ENCODE results near the gene B3GNT5. TPM values are rescaled to one million over a fixed set of nuclear protein-coding genes. Genes with fewer than 3 reads are reported as not detected.

The B3GNT5 gene
- total RNA-seq, 4 donors from 2014 or later = 26.3 to 69.9 (median 29.3) TPM

GRCh38 chr3:183281126-183281797, 28.2 kb downstream of the B3GNT5 start:
- H3K27me3 ChIP-seq = no peaks in the 10 kb centered on the region
- H3K36me3 ChIP-seq = no peaks in the 10 kb centered on the region
- no peak for DNase-seq
- H3K4me3 ChIP-seq = no peak overlapping the region
- H3K4me1 ChIP-seq = peaks cover 16 to 43% (median 17%) of the 10 kb centered on the region in 3 donors
- TF ChIP-seq POLR2A (IDR thresholded peaks at IDR 0.05) (no peak), CTCF (IDR thresholded peaks at IDR 0.05) (no peak)
- no peak overlapping the region for H3K27ac ChIP-seq
- 76 to 83% methylated on average over 8 of the region's 8 CpGs for WGBS, 2 donors
- intact Hi-C loops (cut with DNase I) = no loop called here
- H3K9me3 ChIP-seq = no peaks in the 10 kb centered on the region

DNA sequence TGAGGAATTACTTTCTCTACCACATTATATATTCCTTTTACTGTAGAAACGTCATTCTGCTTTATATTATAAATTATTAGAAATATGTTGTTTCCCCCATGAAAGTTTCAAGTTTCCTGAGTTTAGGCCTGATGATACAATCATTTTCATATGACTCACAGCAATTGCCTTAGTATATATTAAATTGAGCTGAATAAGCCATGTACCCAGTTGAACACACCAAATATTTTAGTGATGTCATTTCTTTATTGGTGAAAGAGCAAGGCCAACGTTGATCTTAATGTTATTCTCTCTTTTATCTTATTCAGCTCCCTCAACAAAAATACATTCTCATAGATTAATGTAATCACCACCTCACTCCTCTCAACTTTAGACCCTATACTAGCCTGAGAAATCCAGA, 30.8 kb downstream of the B3GNT5 start:
- Histone ChIP-seq H3K4me1 (peaks cover 23 to 53% (median 27%) of the 10 kb centered on the region in 3 donors), H3K9me3 (no peaks in the 10 kb centered on the region), H3K27me3 (no peaks in the 10 kb centered on the region), H3K36me3 (no peaks in the 10 kb centered on the region), H3K4me3 (no peak overlapping the region), H3K27ac (peak overlapping the region in 3 of 4 donors; percentile 78 to 89 (median 86))
- 55 to 60% methylated on average over 2 of the region's 2 CpGs for WGBS, 2 donors
- DNase-seq = no peak
- TF ChIP-seq POLR2A (IDR thresholded peaks at IDR 0.05) (no peak), CTCF (IDR thresholded peaks at IDR 0.05) (no peak)
- intact Hi-C loops (cut with DNase I) = no loop called here

DNA sequence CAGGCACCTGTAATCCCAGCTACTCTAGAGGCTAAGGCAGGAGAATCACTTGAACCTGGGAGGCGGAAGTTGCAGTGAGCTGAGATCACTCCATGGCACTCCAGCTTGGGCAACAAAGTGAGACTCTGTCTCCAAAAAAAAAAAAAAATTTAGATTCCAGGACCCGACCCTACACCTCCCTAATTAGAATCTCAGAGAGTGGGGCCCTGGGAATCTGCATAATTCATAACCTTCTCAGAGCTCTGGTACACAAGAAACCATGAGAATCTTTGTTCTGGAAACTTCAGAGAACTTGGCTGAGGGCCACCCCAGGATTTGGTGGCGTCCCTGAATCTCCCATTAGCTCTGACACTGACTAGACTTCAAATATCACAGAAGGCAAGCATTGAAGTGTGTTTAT, 31.5 kb downstream of the B3GNT5 start:
- TF ChIP-seq POLR2A (IDR thresholded peaks at IDR 0.05) (no peak), CTCF (IDR thresholded peaks at IDR 0.05) (no peak)
- peak overlapping the region in 3 of 4 donors; percentile 78 to 89 (median 86) for H3K27ac ChIP-seq
- intact Hi-C loops (cut with DNase I) = no loop called here

DNA sequence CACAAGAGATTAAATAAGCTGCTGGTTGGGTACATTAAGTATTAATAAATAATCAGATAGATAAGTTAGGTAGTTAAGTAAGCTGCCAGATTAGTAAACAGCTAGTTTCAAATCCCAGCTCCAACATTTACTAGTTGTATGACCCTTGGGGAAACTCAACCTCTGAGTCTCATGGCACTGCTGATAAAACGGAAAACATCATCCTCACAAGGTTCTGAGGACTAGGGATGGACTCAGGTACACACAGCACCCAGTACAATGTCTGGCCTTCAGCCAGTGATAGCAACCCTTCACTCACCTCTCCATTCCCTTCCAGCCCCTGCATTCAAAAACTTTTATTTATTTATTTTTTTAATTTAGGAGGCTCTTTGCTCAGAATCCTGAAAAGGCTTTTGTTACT, 32.3 kb downstream of the B3GNT5 start:
- 59 to 65% methylated on average over 1 of the region's 1 CpG for WGBS, 2 donors
- TF ChIP-seq CTCF (IDR thresholded peaks at IDR 0.05) (no peak), POLR2A (IDR thresholded peaks at IDR 0.05) (no peak)

More for the DNA sequence above, 31.5 kb downstream of the B3GNT5 start:
- Histone ChIP-seq H3K4me1 (peaks cover 23 to 48% (median 27%) of the 10 kb centered on the region in 3 donors), H3K27me3 (no peaks in the 10 kb centered on the region), H3K36me3 (no peaks in the 10 kb centered on the region), H3K9me3 (no peaks in the 10 kb centered on the region), H3K4me3 (no peak overlapping the region)
- WGBS, 2 donors = 69 to 76% methylated on average over 3 of the region's 3 CpGs
- no peak for DNase-seq

GRCh38 chr3:183285828-183286457, 32.9 kb downstream of the B3GNT5 start:
- no peaks in the 10 kb centered on the region for H3K9me3 ChIP-seq
- TF ChIP-seq POLR2A (IDR thresholded peaks at IDR 0.05) = no peak
- peak in 1 of 6 experiments; percentile 5 for TF ChIP-seq CTCF (IDR thresholded peaks at IDR 0.05)
- H3K4me3 ChIP-seq = peak overlapping the region in 1 of 4 donors; percentile 19
- no peaks in the 10 kb centered on the region for H3K36me3 ChIP-seq
- intact Hi-C loops (cut with DNase I) = no loop called here
- peaks cover 25 to 57% (median 27%) of the 10 kb centered on the region in 3 donors for H3K4me1 ChIP-seq
- WGBS, 2 donors = 13 to 17% methylated on average over 9 to 10 of the region's 10 CpGs
- DNase-seq = peak; percentile 34
- no peaks in the 10 kb centered on the region for H3K27me3 ChIP-seq
- peak overlapping the region; percentile 78 to 89 (median 84) for H3K27ac ChIP-seq

More for the DNA sequence above, 32.3 kb downstream of the B3GNT5 start:
- H3K36me3 ChIP-seq = no peaks in the 10 kb centered on the region
- DNase-seq = no peak
- no peaks in the 10 kb centered on the region for H3K27me3 ChIP-seq
- intact Hi-C loops (cut with DNase I) = no loop called here
- H3K27ac ChIP-seq = peak overlapping the region; percentile 78 to 89 (median 84)
- H3K4me3 ChIP-seq = no peak overlapping the region
- peaks cover 23 to 51% (median 27%) of the 10 kb centered on the region in 3 donors for H3K4me1 ChIP-seq
- H3K9me3 ChIP-seq = no peaks in the 10 kb centered on the region

Measured in esophagus squamous epithelium (tissue), 5 donors.